ENCODE data around the gene TEX36. TPM values are rescaled to one million over a fixed set of nuclear protein-coding genes. Genes with fewer than 3 reads are reported as not detected.

Gene TEX36
- total and polyA plus RNA-seq, 9 of the 15 experiments (the other 6 are each of a cell fraction or from before 2014, with no cell fraction given): 0.10 to 0.82 (median 0.15) TPM; not detected in 6

- Histone ChIP-seq H3K4me1 (replicated peaks in 1 of 2; ENCODE audit: control insufficient read depth in 2 of 2, insufficient read depth in 2 of 2, low read length in 2 of 2) (no peaks in the 10 kb centered on the region; a peak in 1 of 5 replicates), H3K4me2 (ENCODE audit: insufficient read depth, low read length) (no peak overlapping the region), H3K9ac (ENCODE audit: insufficient read depth in 1 of 2, low read depth in 2 of 2, low read length in 2 of 2) (no peak overlapping the region), H3K27me3 (ENCODE audit: control insufficient read depth in 2 of 2, insufficient read depth in 2 of 2, low read length in 2 of 2) (peaks cover 2 to 4% of the 10 kb centered on the region in 2 experiments; a peak in 2 of 5 replicates), H3K79me2 (ENCODE audit: control insufficient read depth, insufficient read depth, low read length) (no peaks in the 10 kb centered on the region), H3K27ac (ENCODE audit: extremely low read depth, low read depth, low read length) (no peak overlapping the region), H3K9me1 (ENCODE audit: control insufficient read depth, insufficient read depth, low read length) (no peaks in the 10 kb centered on the region), H3K9me3 (replicated peaks; ENCODE audit: control insufficient read depth, insufficient read depth, low read depth, low read length) (no peaks in the 10 kb centered on the region), H2AFZ (ENCODE audit: low read depth, low read length) (peak overlapping the region; percentile 45; the same call in 1 of the 2 replicates), H3K4me3 (no peak overlapping the region), H4K20me1 (replicated peaks; ENCODE audit: control insufficient read depth, insufficient read depth, low read length) (no peaks in the 10 kb centered on the region), H3K36me3 (ENCODE audit: control insufficient read depth, insufficient read depth, low read length) (no peaks in the 10 kb centered on the region)
- POLR2A ChIA-PET: no interaction called here
- CTCF ChIA-PET (ENCODE audit: low intra/inter-chr PET ratio): no interaction called here
- DNase-seq (ENCODE audit: extremely low read depth in 1 of 4, low spot score in 3 of 4): peak in 1 of 4 experiments; percentile 16
- BruUV-seq (replicated peaks): no TSS peak
- intact Hi-C loops (cut with micrococcal nuclease): no loop called here
- TF ChIP-seq CTBP1 (IDR thresholded peaks at IDR 0.05; ENCODE audit: borderline replicate concordance): no peak
- no peak for TF ChIP-seq ZBTB34 (CRISPR knock-in tag; IDR thresholded peaks at IDR 0.05)
- no peak for TF ChIP-seq SAFB2 (IDR thresholded peaks at IDR 0.05; ENCODE audit: borderline replicate concordance, low read depth, low read length, severe bottlenecking)
- TF ChIP-seq CHCHD3 (CRISPR knock-in tag; IDR thresholded peaks at IDR 0.05): no peak
- no peak for TF ChIP-seq ZKSCAN3 (CRISPR knock-in tag; IDR thresholded peaks at IDR 0.05)
- no peak for TF ChIP-seq ZBED1 (IDR thresholded peaks at IDR 0.05)
- no peak for TF ChIP-seq HMG20A (CRISPR knock-in tag; conservative IDR thresholded peaks at IDR 0.05)
- TF ChIP-seq, protein P1, sequence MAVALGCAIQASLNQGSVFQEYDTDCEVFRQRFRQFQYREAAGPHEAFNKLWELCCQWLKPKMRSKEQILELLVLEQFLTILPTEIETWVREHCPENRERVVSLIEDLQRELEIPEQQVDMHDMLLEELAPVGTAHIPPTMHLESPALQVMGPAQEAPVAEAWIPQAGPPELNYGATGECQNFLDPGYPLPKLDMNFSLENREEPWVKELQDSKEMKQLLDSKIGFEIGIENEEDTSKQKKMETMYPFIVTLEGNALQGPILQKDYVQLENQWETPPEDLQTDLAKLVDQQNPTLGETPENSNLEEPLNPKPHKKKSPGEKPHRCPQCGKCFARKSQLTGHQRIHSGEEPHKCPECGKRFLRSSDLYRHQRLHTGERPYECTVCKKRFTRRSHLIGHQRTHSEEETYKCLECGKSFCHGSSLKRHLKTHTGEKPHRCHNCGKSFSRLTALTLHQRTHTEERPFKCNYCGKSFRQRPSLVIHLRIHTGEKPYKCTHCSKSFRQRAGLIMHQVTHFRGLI (CRISPR knock-in tag; IDR thresholded peaks at IDR 0.05): no peak
- no peak for TF ChIP-seq CXXC5 (CRISPR knock-in tag; IDR thresholded peaks at IDR 0.05)
- ATAC-seq: 0 out of 3 replicates have a peak, but pooled peaks have one; percentile 60
- in situ Hi-C loops (cut with MboI): no loop called here
- no peak for FAIRE-seq
- WGBS (ENCODE audit: insufficient coverage, low coverage, missing lambda C conversion rate): 33% methylated on average over 3 of the region's 3 CpGs
These were observed 28.3 kb upstream of the TEX36 start for GRCh38 chr10:125711110-125711750.
